H1 (cell line): ENCODE measurements around the gene ADGRV1. TPM values are rescaled to one million over a fixed set of nuclear protein-coding genes. Genes with fewer than 3 reads are reported as not detected.

Experiments used
- CTCF ChIA-PET: fragments of 300-600 bp; sonication (Branson Sonifier 250); formaldehyde crosslinking; loops from one replicate; lab custom pipeline; 2021; ENCODE audit not compliant: partially characterized antibody; lab: Charles Lee
- POLR2A ChIA-PET: fragments of 300-600 bp; sonication (Branson Sonifier 250); formaldehyde crosslinking; loops from one replicate; lab custom pipeline; 2021; ENCODE audit warnings: inconsistent platforms; ENCODE audit not compliant: partially characterized antibody; lab: Charles Lee
- DNase-seq, 2 experiments: peaks; one replicate each; pipeline versions ENCODE4 v3.0.0 to v3.0.0-alpha.2; 2010 to 2022; ENCODE audit warnings: low spot score in 2 of 2, low read depth in 1 of 2, mixed read lengths in 1 of 2
- FAIRE-seq: peaks from 2 replicates; lab custom pipeline; 2011; peaks lifted over from hg19 to GRCh38; lab: Jason Lieb, UNC
- H2AFZ ChIP-seq: 2 replicates; pipeline ENCODE4 v1.8.1; 2012; ENCODE audit warnings: low read length, inconsistent platforms
- H2AK5ac ChIP-seq: 2 replicates; pipeline ENCODE4 v1.6.1; 2013; ENCODE audit warnings: low read depth, low read length
- H2BK120ac ChIP-seq: replicated peaks from 2 replicates; pipeline ENCODE3; 2013; ENCODE audit warnings: low read depth, low read length, inconsistent platforms
- H2BK12ac ChIP-seq: 2 replicates; pipeline ENCODE4 v1.6.1; 2013; ENCODE audit warnings: low read depth, low read length
- H2BK15ac ChIP-seq: 2 replicates; pipeline ENCODE4 v1.6.1; 2013; ENCODE audit warnings: low read length
- H2BK20ac ChIP-seq: 2 replicates; pipeline ENCODE4 v1.6.1; 2013; ENCODE audit warnings: low read length
- H2BK5ac ChIP-seq: 2 replicates; pipeline ENCODE4 v1.6.1; 2013; ENCODE audit warnings: low read depth, low read length
- H3K14ac ChIP-seq: 2 replicates; pipeline ENCODE4 v1.6.1; 2013; ENCODE audit warnings: inconsistent platforms; ENCODE audit not compliant: insufficient read length
- H3K18ac ChIP-seq: 2 replicates; pipeline ENCODE4 v1.6.1; 2013; ENCODE audit warnings: low read length; ENCODE audit errors: extremely low read depth
- H3K23ac ChIP-seq: 2 replicates; pipeline ENCODE4 v1.6.1; 2013; ENCODE audit warnings: inconsistent platforms; ENCODE audit not compliant: insufficient read length
- H3K23me2 ChIP-seq: 2 replicates; pipeline ENCODE4 v1.6.1; 2013; ENCODE audit warnings: low read depth, low read length
- H3K27ac ChIP-seq: 2 replicates; pipeline ENCODE4 v1.6.1; 2011; ENCODE audit warnings: low read depth, low read length, inconsistent platforms
- H3K27me3 ChIP-seq, 4 experiments: replicated peaks in 1 of 4; 1 replicate in 1 of 4; 2 replicates in 3 of 4; pipeline versions ENCODE4 v1.6.1 to v1.8.1; 2011 to 2013; ENCODE audit warnings: low read length in 3 of 4, mild to moderate bottlenecking in 3 of 4, inconsistent platforms in 2 of 4, mixed read lengths in 2 of 4, moderate library complexity in 1 of 4; ENCODE audit not compliant: control insufficient read depth in 3 of 4, insufficient read depth in 3 of 4; ENCODE audit errors: extremely low read depth in 1 of 4
- H3K36me3 ChIP-seq, 4 experiments: 2 replicates each; pipeline versions ENCODE4 v1.6.1 to v1.8.1; 2011 to 2013; ENCODE audit warnings: mild to moderate bottlenecking in 4 of 4, low read length in 3 of 4, moderate library complexity in 2 of 4, control low read depth in 1 of 4, inconsistent platforms in 1 of 4; ENCODE audit not compliant: insufficient read depth in 4 of 4, control insufficient read depth in 2 of 4
- H3K4ac ChIP-seq: replicated peaks from 2 replicates; pipeline ENCODE3; 2013; ENCODE audit warnings: low read length, low read depth, mixed read lengths, inconsistent platforms; ENCODE audit not compliant: insufficient read length
- H3K4me1 ChIP-seq, 4 experiments: replicated peaks in 1 of 4; 1 replicate in 1 of 4; 2 replicates in 3 of 4; pipeline versions ENCODE4 v1.6.1 to v1.8.1; 2011 to 2013; ENCODE audit warnings: low read length in 3 of 4, inconsistent platforms in 2 of 4, mixed read lengths in 1 of 4; ENCODE audit not compliant: insufficient read depth in 4 of 4, control insufficient read depth in 3 of 4
- H3K4me2 ChIP-seq, 2 experiments: 2 replicates each; pipeline versions ENCODE4 v1.6.1 to v1.8.1; 2011 to 2013; ENCODE audit warnings: low read depth in 2 of 2, low read length in 2 of 2, control low read depth in 1 of 2, inconsistent platforms in 1 of 2, mild to moderate bottlenecking in 1 of 2; ENCODE audit not compliant: insufficient read depth in 1 of 2
- H3K4me3 ChIP-seq, 4 experiments: fragments of 200-600, 300-600 bp in 1 of 4; sonication (generic), shearing (Covaris generic), sonication (Bioruptor Twin) in 1 of 4; 2 replicates each; pipeline versions ENCODE4 v1.5.1 to v1.8.1; 2011 to 2016; ENCODE audit warnings: low read length in 4 of 4, low read depth in 3 of 4, control low read depth in 2 of 4, inconsistent platforms in 2 of 4, mild to moderate bottlenecking in 2 of 4, mixed read lengths in 1 of 4, moderate library complexity in 1 of 4; ENCODE audit not compliant: insufficient read depth in 2 of 4; ENCODE audit errors: extremely low read depth in 1 of 4
- H3K56ac ChIP-seq: replicated peaks from 2 replicates; pipeline ENCODE3; 2013; ENCODE audit warnings: low read depth, mild to moderate bottlenecking, mixed read lengths, low read length, inconsistent platforms; ENCODE audit not compliant: insufficient read length
- H3K79me1 ChIP-seq: 2 replicates; pipeline ENCODE4 v1.6.1; 2013; ENCODE audit warnings: low read depth, low read length, control low read depth
- H3K79me2 ChIP-seq, 2 experiments: 2 replicates each; pipeline versions ENCODE4 v1.6.1 to v1.8.1; 2012 to 2013; ENCODE audit warnings: low read length in 2 of 2, mild to moderate bottlenecking in 2 of 2, inconsistent platforms in 1 of 2; ENCODE audit not compliant: insufficient read depth in 2 of 2, control insufficient read depth in 1 of 2
- H3K9ac ChIP-seq, 4 experiments: replicated peaks in 1 of 4; 1 replicate in 1 of 4; 2 replicates in 3 of 4; pipeline versions ENCODE4 v1.6.1 to v1.8.1; 2011 to 2013; ENCODE audit warnings: low read depth in 3 of 4, low read length in 3 of 4, control low read depth in 2 of 4, mild to moderate bottlenecking in 2 of 4, moderate library complexity in 2 of 4, inconsistent platforms in 1 of 4; ENCODE audit errors: extremely low read depth in 1 of 4
- H3K9me3 ChIP-seq, 2 experiments: 2 replicates each; pipeline versions ENCODE4 v1.6.1 to v1.8.1; 2012 to 2013; ENCODE audit warnings: mild to moderate bottlenecking in 2 of 2, moderate library complexity in 2 of 2, control low read depth in 1 of 2, inconsistent platforms in 1 of 2, low read depth in 1 of 2, low read length in 1 of 2, mixed read lengths in 1 of 2; ENCODE audit not compliant: insufficient read depth in 2 of 2
- H4K20me1 ChIP-seq, 2 experiments: replicated peaks in 1 of 2; 2 replicates each; pipeline versions ENCODE3 to v1.8.1; 2011 to 2013; ENCODE audit warnings: inconsistent platforms in 2 of 2, low read length in 2 of 2, mild to moderate bottlenecking in 1 of 2; ENCODE audit not compliant: insufficient read depth in 2 of 2, control insufficient read depth in 1 of 2
- H4K5ac ChIP-seq: 2 replicates; pipeline ENCODE4 v1.6.1; 2013; ENCODE audit warnings: low read length, low read depth, mixed read lengths, inconsistent platforms; ENCODE audit not compliant: insufficient read length
- H4K8ac ChIP-seq: 2 replicates; pipeline ENCODE4 v1.8.0; 2013; ENCODE audit warnings: mild to moderate bottlenecking, moderate library complexity, low read length, inconsistent platforms; ENCODE audit not compliant: insufficient read depth; ENCODE audit errors: extremely low read depth
- H4K91ac ChIP-seq: replicated peaks from 2 replicates; pipeline ENCODE3; 2013; ENCODE audit warnings: low read length, mixed read lengths, inconsistent platforms; ENCODE audit not compliant: insufficient read length
- ASH2L ChIP-seq: fragments of 200-600, 300-600 bp; sonication (generic); IDR thresholded peaks from one replicate; pipeline ENCODE4 v1.7.1; 2017; ENCODE audit warnings: low read length
- BCL11A ChIP-seq, 2 experiments: IDR thresholded peaks; one replicate each; pipeline ENCODE4 v1.6.1; 2011; ENCODE audit warnings: low read depth in 2 of 2, low read length in 2 of 2, mild to moderate bottlenecking in 2 of 2
- CBX5 ChIP-seq: fragments of 300-800, 300-1000 bp; sonication (generic); IDR thresholded peaks from 2 replicates; pipeline ENCODE4 v1.7.1; 2016; ENCODE audit warnings: antibody characterized with exemption, low read length, low read depth
- CHD1 ChIP-seq: IDR thresholded peaks from 2 replicates; pipeline ENCODE4 v1.6.1; 2012; ENCODE audit warnings: low read depth, low read length, improper control_type of control experiment
- CTBP2 ChIP-seq: IDR thresholded peaks from 2 replicates; pipeline ENCODE4 v1.7.0; 2011; ENCODE audit warnings: borderline replicate concordance, mild to moderate bottlenecking, moderate library complexity, mixed read lengths, low read length; ENCODE audit not compliant: insufficient read depth, insufficient read length
- EZH2 ChIP-seq: fragments of 200-600 bp; sonication (generic); IDR thresholded peaks from 2 replicates; pipeline ENCODE4 v1.7.1; 2012; ENCODE audit warnings: low read depth, mild to moderate bottlenecking, moderate library complexity, low read length, inconsistent platforms; ENCODE audit not compliant: severe bottlenecking
- FOSL1 ChIP-seq: IDR thresholded peaks from 2 replicates; pipeline ENCODE4 v1.6.1; 2011; ENCODE audit warnings: mild to moderate bottlenecking, low read depth, low read length, moderate library complexity; ENCODE audit not compliant: insufficient read depth
- HDAC2 ChIP-seq, 2 experiments: fragments of 300-600 bp in 1 of 2; sonication (generic) in 1 of 2; IDR thresholded peaks; 2 replicates each; pipeline ENCODE4 v1.6.1; 2011 to 2012; ENCODE audit warnings: low read depth in 2 of 2, low read length in 2 of 2, mild to moderate bottlenecking in 2 of 2, moderate library complexity in 2 of 2, borderline replicate concordance in 1 of 2, inconsistent platforms in 1 of 2
- SIX5 ChIP-seq: IDR thresholded peaks from 2 replicates; pipeline ENCODE4 v1.6.1; 2011; ENCODE audit warnings: mild to moderate bottlenecking, low read depth, low read length
- SP2 ChIP-seq: IDR thresholded peaks from 2 replicates; pipeline ENCODE4 v1.6.1; 2012; ENCODE audit warnings: mild to moderate bottlenecking, low read length, inconsistent platforms
- YY1 ChIP-seq: IDR thresholded peaks from 2 replicates; pipeline ENCODE4 v1.6.1; 2011; ENCODE audit warnings: low read depth, mild to moderate bottlenecking, low read length
- WGBS, 2 experiments: shearing (Covaris generic) in 1 of 2; methylation state at CpG; one replicate each; pipeline versions ENCODE4 v1.1.6 to v1.1.7; 2013 to 2015; ENCODE audit warnings: low lambda C conversion rate in 2 of 2, mixed read lengths in 2 of 2, inconsistent platforms in 1 of 2, low coverage in 1 of 2, missing lambda C conversion rate in 1 of 2; ENCODE audit not compliant: insufficient replicate concordance in 2 of 2, insufficient coverage in 1 of 2, insufficient read length in 1 of 2; ENCODE audit errors: extremely low coverage in 1 of 2, missing lambda C conversion rate in 1 of 2; 5-methylcytosine and 5-hydroxymethylcytosine counted together
- polyA plus RNA-seq, 7 experiments: library from polyadenylated mRNA; depleted of rRNA in 3 of 7; stranded (reverse) in 5 of 7; unstranded in 2 of 7; fragments of >200 nt in 5 of 7; fragments of 200-250 nt in 2 of 7; gene quantifications; 1 replicate in 5 of 7; 2 replicates in 1 of 7; 4 replicates in 1 of 7; pipeline versions ENCODE4 v1.2.1 to v1.2.3, GENCODE V29; 2011 to 2013; ENCODE audit warnings: missing spikeins in 2 of 7, mixed read lengths in 2 of 7
- total RNA-seq: library from RNA; stranded (reverse); fragmentation: NEBNext Ultra II Directional; extraction: Animal tissue kit (Norgen Biotek cat#: 25700); gene quantifications from 2 replicates; pipeline ENCODE4 v1.2.1, GENCODE V29; 2021
- TF ChIP-seq, protein P1 (sequence below): IDR thresholded peaks from 2 replicates; pipeline ENCODE4 v1.6.1; 2011; ENCODE audit warnings: low read depth, mild to moderate bottlenecking, low read length; ENCODE audit not compliant: insufficient read depth
- TF ChIP-seq, protein P2 (sequence below): IDR thresholded peaks from 2 replicates; pipeline ENCODE4 v1.6.1; 2012; ENCODE audit warnings: inconsistent platforms

Gene ADGRV1
- total and polyA plus RNA-seq, 2 of the 8 experiments (the other 6 are each of a cell fraction or from before 2014, with no cell fraction given) = 53.1 to 62.2 TPM

DNA sequence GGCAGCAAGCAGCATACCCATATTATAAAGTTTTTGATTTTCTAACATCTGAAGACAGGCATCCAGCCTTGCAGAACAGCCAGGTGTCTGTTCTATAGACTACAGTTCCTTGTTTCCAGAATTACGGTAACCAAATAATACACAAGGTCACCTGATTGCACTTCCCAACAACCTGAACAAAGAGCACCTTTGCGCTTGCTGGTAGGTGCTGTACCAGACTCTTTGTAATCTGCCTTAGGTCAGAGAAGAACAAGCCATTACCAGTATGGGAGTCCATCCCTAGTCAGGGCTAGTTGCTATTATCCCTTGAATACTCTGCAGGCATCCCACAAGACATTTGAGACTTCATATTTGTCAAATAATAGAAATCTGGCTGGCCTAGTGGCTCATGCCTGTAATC is 568.3 kb downstream of the ADGRV1 start:
- H3K56ac ChIP-seq = no peak overlapping the region
- H3K23me2 ChIP-seq = no peaks in the 10 kb centered on the region
- H3K9ac ChIP-seq = no peak overlapping the region
- 93% methylated on average over 2 of the region's 2 CpGs; no CpG with 5 or more reads in 1 of the 2 experiments for WGBS, 2 experiments
- H3K4me3 ChIP-seq = no peak overlapping the region
- H4K5ac ChIP-seq = no peak overlapping the region
- no peak overlapping the region for H2BK15ac ChIP-seq
- no peak overlapping the region for H4K8ac ChIP-seq
- POLR2A ChIA-PET = no interaction called here
- no peak overlapping the region for H3K23ac ChIP-seq
- DNase-seq (no peak), FAIRE-seq (no peak)
- no peaks in the 10 kb centered on the region for H3K79me2 ChIP-seq
- no peaks in the 10 kb centered on the region for H3K4me1 ChIP-seq
- TF ChIP-seq, protein P1, sequence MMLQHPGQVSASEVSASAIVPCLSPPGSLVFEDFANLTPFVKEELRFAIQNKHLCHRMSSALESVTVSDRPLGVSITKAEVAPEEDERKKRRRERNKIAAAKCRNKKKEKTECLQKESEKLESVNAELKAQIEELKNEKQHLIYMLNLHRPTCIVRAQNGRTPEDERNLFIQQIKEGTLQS = no peak
- TF ChIP-seq CHD1 (no peak), BCL11A (IDR thresholded peaks at IDR 0.05; ENCODE audit: low read depth in 2 of 2, low read length in 2 of 2) (no peak), EZH2 (no peak), SP2 (no peak), SIX5 (no peak), YY1 (no peak), ASH2L (no peak), CBX5 (no peak), FOSL1 (no peak), HDAC2 (IDR thresholded peaks at IDR 0.05; ENCODE audit: borderline replicate concordance in 1 of 2, low read depth in 2 of 2, low read length in 2 of 2) (no peak), CTBP2 (no peak)
- TF ChIP-seq, protein P2, sequence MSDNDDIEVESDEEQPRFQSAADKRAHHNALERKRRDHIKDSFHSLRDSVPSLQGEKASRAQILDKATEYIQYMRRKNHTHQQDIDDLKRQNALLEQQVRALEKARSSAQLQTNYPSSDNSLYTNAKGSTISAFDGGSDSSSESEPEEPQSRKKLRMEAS = no peak
- H2BK120ac ChIP-seq = no peak overlapping the region
- no peaks in the 10 kb centered on the region for H3K27me3 ChIP-seq
- no peak overlapping the region for H3K18ac ChIP-seq
- H3K36me3 ChIP-seq = no peaks in the 10 kb centered on the region
- H2BK20ac ChIP-seq = no peak overlapping the region
- H3K14ac ChIP-seq = no peak overlapping the region
- H2BK5ac ChIP-seq = no peak overlapping the region
- no peak overlapping the region for H2AK5ac ChIP-seq
- H3K27ac ChIP-seq = no peak overlapping the region
- no peak overlapping the region for H3K4ac ChIP-seq
- H4K20me1 ChIP-seq = no peaks in the 10 kb centered on the region
- H2BK12ac ChIP-seq = no peak overlapping the region
- H3K4me2 ChIP-seq = no peak overlapping the region
- H3K9me3 ChIP-seq = no peaks in the 10 kb centered on the region
- no peak overlapping the region for H4K91ac ChIP-seq
- H3K79me1 ChIP-seq = no peaks in the 10 kb centered on the region
- CTCF ChIA-PET = interaction anchor here (0.6 to 1.4 kb wide), 3 partner anchors 17 to 308 kb away, joined by 3 to 4 read pairs (median 3); no protein-coding TSS in a partner anchor
- no peak overlapping the region for H2AFZ ChIP-seq
